OCI-LY7 (cell line): ENCODE data around the gene DUS3L.
"Not testable (repeated sequence)": the region's sequence is repeated elsewhere in the genome, so short reads cannot be mapped to it uniquely, and the experiment has no call there.

Source experiments
- CTCF ChIP-seq: fragments of 200-600 bp; sonication (generic); conservative IDR thresholded peaks from 2 replicates; pipeline ENCODE4 v1.5.1; 2014; ENCODE audit warnings: mild to moderate bottlenecking, antibody characterized with exemption, low read length, moderate library complexity, mixed read lengths
- EZH2phosphoT487 ChIP-seq: fragments of 200-600 bp; sonication (generic); IDR thresholded peaks from 2 replicates; pipeline ENCODE4 v1.6.1; 2018; ENCODE audit warnings: low read depth, borderline replicate concordance, mild to moderate bottlenecking, mixed run types, antibody characterized with exemption, low read length, moderate library complexity, mixed read lengths

- not testable (repeated sequence) for TF ChIP-seq CTCF, EZH2phosphoT487
Observed at GRCh38 chr19:5780916-5781315, 10.0 kb downstream of the DUS3L start.
